ENCODE data around the gene PHF12.
"Not testable (repeated sequence)": the region's sequence is repeated elsewhere in the genome, so short reads cannot be mapped to it uniquely, and the experiment has no call there.

PHF12 gene

GRCh38 chr17:28880572-28880945 lies 70.8 kb downstream of the PHF12 start:
- H3K4me1 Mint-ChIP-seq = peaks cover 27% of the 10 kb centered on the region
- no peaks in the 10 kb centered on the region for H3K27me3 Mint-ChIP-seq
- peaks cover 10% of the 10 kb centered on the region for H3K36me3 Mint-ChIP-seq
- no peaks in the 10 kb centered on the region for H3K9me3 Mint-ChIP-seq
- no peak overlapping the region for H3K4me3 Mint-ChIP-seq
- H3K27ac Mint-ChIP-seq = no peak overlapping the region

GRCh38 chr17:28879886-28880571 lies 71.3 kb downstream of the PHF12 start:
- Mint-ChIP-seq H3K4me3 (no peak overlapping the region), H3K9me3 (no peaks in the 10 kb centered on the region), H3K36me3 (peaks cover 10% of the 10 kb centered on the region), H3K4me1 (peaks cover 23% of the 10 kb centered on the region), H3K27me3 (no peaks in the 10 kb centered on the region), H3K27ac (peak overlapping the region; percentile 56)

GRCh38 chr17:28878981-28879380 lies 72.3 kb downstream of the PHF12 start:
- H3K36me3 Mint-ChIP-seq = peaks cover 10% of the 10 kb centered on the region
- no peaks in the 10 kb centered on the region for H3K27me3 Mint-ChIP-seq
- H3K4me3 Mint-ChIP-seq = no peak overlapping the region
- H3K4me1 Mint-ChIP-seq = peaks cover 20% of the 10 kb centered on the region
- H3K9me3 Mint-ChIP-seq = no peaks in the 10 kb centered on the region
- H3K27ac Mint-ChIP-seq = peak overlapping the region; percentile 35

- Mint-ChIP-seq H3K36me3 (peaks cover 10% of the 10 kb centered on the region), H3K4me3 (no peak overlapping the region), H3K4me1 (peaks cover 20% of the 10 kb centered on the region), H3K9me3 (no peaks in the 10 kb centered on the region), H3K27ac (peak overlapping the region; percentile 23), H3K27me3 (no peaks in the 10 kb centered on the region)
Measured at GRCh38 chr17:28878158-28878910, 73.0 kb downstream of the PHF12 start.

- Mint-ChIP-seq H3K4me1 (peaks cover 20% of the 10 kb centered on the region), H3K27ac (peak overlapping the region; percentile 7)
- not testable (repeated sequence) for H3K36me3 Mint-ChIP-seq, H3K27me3 Mint-ChIP-seq, H3K4me3 Mint-ChIP-seq, H3K9me3 Mint-ChIP-seq
Measured at GRCh38 chr17:28877150-28877711, 74.1 kb downstream of the PHF12 start.

- peaks cover 29% of the 10 kb centered on the region for H3K4me1 Mint-ChIP-seq
- H3K4me3 Mint-ChIP-seq = no peak overlapping the region
- H3K27ac Mint-ChIP-seq = peak overlapping the region; percentile 57
- H3K9me3 Mint-ChIP-seq = no peaks in the 10 kb centered on the region
- H3K36me3 Mint-ChIP-seq = peaks cover 10% of the 10 kb centered on the region
- H3K27me3 Mint-ChIP-seq = no peaks in the 10 kb centered on the region
Measured at GRCh38 chr17:28875848-28876550, 75.3 kb downstream of the PHF12 start.

- no peaks in the 10 kb centered on the region for H3K9me3 Mint-ChIP-seq
- H3K4me1 Mint-ChIP-seq = peaks cover 32% of the 10 kb centered on the region
- no peaks in the 10 kb centered on the region for H3K27me3 Mint-ChIP-seq
- peaks cover 6% of the 10 kb centered on the region for H3K36me3 Mint-ChIP-seq
- no peak overlapping the region for H3K27ac Mint-ChIP-seq
- no peak overlapping the region for H3K4me3 Mint-ChIP-seq
Measured at GRCh38 chr17:28874750-28875149, 76.6 kb downstream of the PHF12 start.

GRCh38 chr17:28873839-28874238 lies 77.5 kb downstream of the PHF12 start:
- Mint-ChIP-seq H3K36me3 (peaks cover 3% of the 10 kb centered on the region), H3K27me3 (no peaks in the 10 kb centered on the region), H3K9me3 (no peaks in the 10 kb centered on the region), H3K4me1 (peaks cover 32% of the 10 kb centered on the region), H3K27ac (no peak overlapping the region), H3K4me3 (no peak overlapping the region)

GRCh38 chr17:28871056-28871579 lies 80.2 kb downstream of the PHF12 start:
- Mint-ChIP-seq H3K27ac (peak overlapping the region; percentile 96), H3K4me3 (peak overlapping the region; percentile 12), H3K27me3 (no peaks in the 10 kb centered on the region), H3K4me1 (peaks cover 19% of the 10 kb centered on the region), H3K9me3 (no peaks in the 10 kb centered on the region), H3K36me3 (peaks cover 2% of the 10 kb centered on the region)

GRCh38 chr17:28867276-28867675 lies 84.0 kb downstream of the PHF12 start:
- peaks cover 2% of the 10 kb centered on the region for H3K36me3 Mint-ChIP-seq
- H3K4me3 Mint-ChIP-seq = no peak overlapping the region
- H3K9me3 Mint-ChIP-seq = no peaks in the 10 kb centered on the region
- H3K4me1 Mint-ChIP-seq = peaks cover 12% of the 10 kb centered on the region
- no peaks in the 10 kb centered on the region for H3K27me3 Mint-ChIP-seq
- H3K27ac Mint-ChIP-seq = no peak overlapping the region

GRCh38 chr17:28865946-28866752 lies 85.2 kb downstream of the PHF12 start:
- no peaks in the 10 kb centered on the region for H3K9me3 Mint-ChIP-seq
- H3K36me3 Mint-ChIP-seq = peaks cover 3% of the 10 kb centered on the region
- no peaks in the 10 kb centered on the region for H3K27me3 Mint-ChIP-seq
- no peak overlapping the region for H3K27ac Mint-ChIP-seq
- peaks cover 4% of the 10 kb centered on the region for H3K4me1 Mint-ChIP-seq
- no peak overlapping the region for H3K4me3 Mint-ChIP-seq

- no peaks in the 10 kb centered on the region for H3K4me1 Mint-ChIP-seq
- H3K4me3 Mint-ChIP-seq = no peak overlapping the region
- peaks cover 1% of the 10 kb centered on the region for H3K36me3 Mint-ChIP-seq
- no peaks in the 10 kb centered on the region for H3K9me3 Mint-ChIP-seq
- H3K27me3 Mint-ChIP-seq = no peaks in the 10 kb centered on the region
- no peak overlapping the region for H3K27ac Mint-ChIP-seq
Measured at GRCh38 chr17:28864991-28865849, 86.1 kb downstream of the PHF12 start.

GRCh38 chr17:28863953-28864352 lies 87.4 kb downstream of the PHF12 start:
- Mint-ChIP-seq H3K9me3 (no peaks in the 10 kb centered on the region), H3K4me1 (no peaks in the 10 kb centered on the region), H3K4me3 (no peak overlapping the region), H3K36me3 (peaks cover 3% of the 10 kb centered on the region), H3K27ac (no peak overlapping the region), H3K27me3 (no peaks in the 10 kb centered on the region)

- Mint-ChIP-seq H3K27ac (no peak overlapping the region), H3K4me1 (peaks cover 10% of the 10 kb centered on the region)
Measured at GRCh38 chr17:28862561-28862960, 88.8 kb downstream of the PHF12 start.

More at GRCh38 chr17:28862561-28862960, 88.8 kb downstream of the PHF12 start:
- Mint-ChIP-seq H3K27me3 (no peaks in the 10 kb centered on the region), H3K9me3 (no peaks in the 10 kb centered on the region), H3K36me3 (peaks cover 9% of the 10 kb centered on the region), H3K4me3 (no peak overlapping the region)
